Measurements from ENCODE around the gene FER1L5. TPM values are rescaled to one million over a fixed set of nuclear protein-coding genes. Genes with fewer than 3 reads are reported as not detected.
"Not testable (repeated sequence)": the region's sequence is repeated elsewhere in the genome, so short reads cannot be mapped to it uniquely, and the experiment has no call there.

FER1L5 gene
- total RNA-seq, 5 donors from 2014 or later (not counting 1 experiment from before 2014, with no cell fraction given) = not detected

DNA sequence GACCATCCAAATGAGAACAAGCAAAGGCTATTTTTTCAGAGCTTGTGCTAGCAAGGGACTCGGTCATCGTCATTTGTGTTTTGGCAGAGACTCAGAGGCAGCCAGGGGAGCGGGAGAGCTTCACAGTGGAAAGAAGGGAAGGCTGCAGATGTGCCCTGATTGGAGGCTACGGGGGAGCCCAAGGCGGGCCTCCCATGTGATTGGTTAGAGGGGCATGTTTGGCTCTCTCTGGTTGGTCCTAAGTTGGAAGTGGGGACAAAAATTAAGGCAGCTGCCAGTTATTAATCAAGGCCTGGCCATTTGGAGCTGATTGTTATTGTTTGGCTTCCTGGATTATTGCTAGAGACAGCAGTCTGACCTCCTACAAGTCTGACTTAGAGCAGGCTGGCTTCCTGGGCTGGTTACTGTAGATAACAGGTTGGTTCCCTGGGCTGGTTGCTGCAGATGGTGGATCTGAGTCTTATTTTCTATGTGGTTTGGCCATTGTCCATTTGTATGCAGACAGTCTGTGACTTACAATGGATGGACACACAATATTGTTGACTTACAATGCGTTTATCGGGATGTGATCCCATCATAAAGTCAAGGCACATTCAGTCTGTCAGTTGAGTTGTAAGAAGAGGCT, 5.9 kb downstream of the FER1L5 start:
- no peak overlapping the region for H3K27ac Mint-ChIP-seq

DNA sequence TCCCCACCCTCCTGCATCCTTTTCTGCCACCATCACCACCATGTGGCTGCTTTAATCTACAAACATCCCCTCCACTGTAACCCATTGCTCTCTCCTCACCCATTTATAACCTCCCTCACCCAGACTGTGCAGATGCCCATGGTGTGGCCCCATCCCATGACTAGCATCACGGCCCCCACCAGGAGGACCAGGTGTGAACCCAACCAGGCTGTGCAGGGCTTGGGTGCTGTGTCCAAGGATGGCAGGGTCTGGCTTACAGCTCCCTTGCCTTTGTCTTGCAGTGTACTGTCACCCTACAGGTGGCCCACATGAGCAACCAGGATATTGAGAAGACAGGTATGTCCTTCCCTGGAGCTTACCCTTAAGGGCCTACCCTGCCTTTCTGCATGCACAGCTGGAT, 6.8 kb downstream of the FER1L5 start:
- no peaks in the 10 kb centered on the region for H3K36me3 ChIP-seq (ENCODE audit: control insufficient read depth in 2 of 2, extremely low read depth in 1 of 2, insufficient read depth in 1 of 2, low read length in 1 of 2)
- no peak overlapping the region for H3K4me3 ChIP-seq (ENCODE audit: control insufficient read depth in 1 of 2, extremely low read depth in 1 of 2, low read length in 1 of 2)
- H3K27ac ChIP-seq (ENCODE audit: low read length) = no peak overlapping the region
- Mint-ChIP-seq H3K36me3 (no peaks in the 10 kb centered on the region), H3K4me3 (no peak overlapping the region), H3K27ac (no peak overlapping the region), H3K4me1 (no peaks in the 10 kb centered on the region), H3K27me3 (peaks cover 0 to 2% of the 10 kb centered on the region in 2 donors), H3K9me3 (peaks cover 0 to 9% (median 0%) of the 10 kb centered on the region in 3 donors)
- 100% methylated on average over 1 of the region's 1 CpG for WGBS (ENCODE audit: insufficient coverage)
- no peaks in the 10 kb centered on the region for H3K9me3 ChIP-seq
- ChIA-PET POLR2A (no interaction called here), CTCF (no interaction called here)
- no peaks in the 10 kb centered on the region for H3K4me1 ChIP-seq (ENCODE audit: control insufficient read depth in 1 of 2, extremely low read depth in 1 of 2, insufficient read depth in 2 of 2, low read length in 2 of 2)
- DNase-seq (no peak), ATAC-seq (replicated peaks in 1 of 4) (no peak)
- H3K27me3 ChIP-seq (replicated peaks in 1 of 2; ENCODE audit: control insufficient read depth in 2 of 2, extremely low read depth in 1 of 2, insufficient read depth in 2 of 2, low read length in 1 of 2) = peaks cover 0 to 14% of the 10 kb centered on the region in 2 experiments

More for the DNA sequence above, 5.9 kb downstream of the FER1L5 start:
- H3K4me3 ChIP-seq (ENCODE audit: control insufficient read depth in 1 of 2, extremely low read depth in 1 of 2, low read length in 1 of 2) = no peak overlapping the region
- H3K4me1 ChIP-seq (ENCODE audit: control insufficient read depth in 1 of 2, extremely low read depth in 1 of 2, insufficient read depth in 2 of 2, low read length in 2 of 2) = no peaks in the 10 kb centered on the region
- Mint-ChIP-seq H3K9me3 (peaks cover 0 to 9% (median 0%) of the 10 kb centered on the region in 3 donors), H3K4me1 (no peaks in the 10 kb centered on the region), H3K27me3 (peaks cover 0 to 2% of the 10 kb centered on the region in 2 donors), H3K4me3 (no peak overlapping the region), H3K36me3 (no peaks in the 10 kb centered on the region)
- no peak for DNase-seq
- ATAC-seq (replicated peaks in 1 of 4) = no peak
- H3K27me3 ChIP-seq (replicated peaks in 1 of 2; ENCODE audit: control insufficient read depth in 2 of 2, extremely low read depth in 1 of 2, insufficient read depth in 2 of 2, low read length in 1 of 2) = peaks cover 0 to 14% of the 10 kb centered on the region in 2 experiments
- WGBS (ENCODE audit: insufficient coverage) = 96% methylated on average over 6 of the region's 7 CpGs
- no peak overlapping the region for H3K27ac ChIP-seq (ENCODE audit: low read length)
- ChIA-PET POLR2A (no interaction called here), CTCF (no interaction called here)
- H3K9me3 ChIP-seq = no peaks in the 10 kb centered on the region
- H3K36me3 ChIP-seq (ENCODE audit: control insufficient read depth in 2 of 2, extremely low read depth in 1 of 2, insufficient read depth in 1 of 2, low read length in 1 of 2) = no peaks in the 10 kb centered on the region

DNA sequence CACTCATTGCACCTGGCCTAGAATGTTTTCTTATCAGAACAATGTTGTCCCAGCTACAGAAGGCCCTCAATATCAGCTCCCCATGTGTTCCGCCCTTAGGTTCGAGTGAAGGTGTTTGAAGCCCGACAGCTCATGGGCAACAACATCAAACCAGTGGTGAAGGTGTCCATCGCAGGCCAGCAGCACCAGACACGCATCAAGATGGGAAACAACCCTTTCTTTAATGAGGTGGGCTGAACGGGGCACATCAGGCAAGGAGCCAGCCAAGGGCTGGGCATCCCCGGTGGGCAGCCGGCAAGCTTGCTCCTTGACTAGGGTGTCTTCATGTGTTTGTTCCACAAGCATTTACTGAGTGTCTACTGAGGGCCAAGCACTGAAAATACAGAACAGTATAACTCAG, 9.2 kb downstream of the FER1L5 start:
- no peaks in the 10 kb centered on the region for H3K36me3 ChIP-seq (ENCODE audit: control insufficient read depth in 2 of 2, extremely low read depth in 1 of 2, insufficient read depth in 1 of 2, low read length in 1 of 2)
- WGBS (ENCODE audit: insufficient coverage) = 93% methylated on average over 7 of the region's 8 CpGs
- CTCF ChIA-PET = no interaction called here

DNA sequence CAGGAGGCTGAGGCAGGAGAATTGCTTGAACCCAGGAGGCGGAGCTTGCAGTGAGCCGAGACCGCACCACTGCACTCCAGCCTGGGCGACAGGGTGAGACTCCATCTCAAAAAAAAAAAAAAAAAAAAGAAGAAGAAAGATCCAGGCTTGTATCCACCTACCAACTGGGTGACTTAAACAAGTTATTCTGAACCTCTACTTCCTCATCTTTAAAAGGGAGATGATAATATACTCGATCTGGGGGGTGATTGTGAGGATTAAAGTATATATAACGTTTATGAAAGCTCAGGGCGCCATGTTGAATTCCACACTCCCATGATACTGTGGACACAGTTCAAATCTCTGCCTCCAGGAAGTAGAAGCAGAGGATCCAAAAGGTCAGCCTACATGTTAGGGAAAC, 12.2 kb downstream of the FER1L5 start:
- H3K4me1 Mint-ChIP-seq; H3K27me3 Mint-ChIP-seq; H3K4me1 ChIP-seq (ENCODE audit: control insufficient read depth in 1 of 2, extremely low read depth in 1 of 2, insufficient read depth in 2 of 2, low read length in 2 of 2); DNase-seq; H3K36me3 ChIP-seq (ENCODE audit: control insufficient read depth in 2 of 2, extremely low read depth in 1 of 2, insufficient read depth in 1 of 2, low read length in 1 of 2); POLR2A ChIA-PET; H3K4me3 ChIP-seq (ENCODE audit: control insufficient read depth in 1 of 2, extremely low read depth in 1 of 2, low read length in 1 of 2); H3K9me3 Mint-ChIP-seq; H3K4me3 Mint-ChIP-seq; H3K9me3 ChIP-seq; H3K27ac Mint-ChIP-seq; H3K36me3 Mint-ChIP-seq; ATAC-seq (replicated peaks in 1 of 4); H3K27ac ChIP-seq (ENCODE audit: low read length): not testable (repeated sequence)
- CTCF ChIA-PET = interaction anchor here in 1 of 2 donors (0.6 kb wide), 1 partner anchor 471 kb away, joined by 3 read pairs; no protein-coding TSS in a partner anchor
- peaks cover 0 to 11% of the 10 kb centered on the region in 2 experiments for H3K27me3 ChIP-seq (replicated peaks in 1 of 2; ENCODE audit: control insufficient read depth in 2 of 2, extremely low read depth in 1 of 2, insufficient read depth in 2 of 2, low read length in 1 of 2)
- no CpG with 5 or more reads among the region's 7 CpGs for WGBS (ENCODE audit: insufficient coverage)

More for the DNA sequence above, 9.2 kb downstream of the FER1L5 start:
- Histone ChIP-seq H3K9me3 (no peaks in the 10 kb centered on the region), H3K27ac (ENCODE audit: low read length) (no peak overlapping the region), H3K4me3 (ENCODE audit: control insufficient read depth in 1 of 2, extremely low read depth in 1 of 2, low read length in 1 of 2) (no peak overlapping the region), H3K27me3 (replicated peaks in 1 of 2; ENCODE audit: control insufficient read depth in 2 of 2, extremely low read depth in 1 of 2, insufficient read depth in 2 of 2, low read length in 1 of 2) (peaks cover 0 to 14% of the 10 kb centered on the region in 2 experiments), H3K4me1 (ENCODE audit: control insufficient read depth in 1 of 2, extremely low read depth in 1 of 2, insufficient read depth in 2 of 2, low read length in 2 of 2) (no peaks in the 10 kb centered on the region)
- POLR2A ChIA-PET = no interaction called here
- ATAC-seq (replicated peaks in 1 of 4) = no peak
- H3K27me3 Mint-ChIP-seq = peaks cover 0 to 2% of the 10 kb centered on the region in 2 donors
- no peaks in the 10 kb centered on the region for H3K36me3 Mint-ChIP-seq
- no peak overlapping the region for H3K27ac Mint-ChIP-seq
- no peaks in the 10 kb centered on the region for H3K4me1 Mint-ChIP-seq
- no peak overlapping the region for H3K4me3 Mint-ChIP-seq
- H3K9me3 Mint-ChIP-seq = peaks cover 0 to 9% (median 0%) of the 10 kb centered on the region in 3 donors
- DNase-seq = no peak

DNA sequence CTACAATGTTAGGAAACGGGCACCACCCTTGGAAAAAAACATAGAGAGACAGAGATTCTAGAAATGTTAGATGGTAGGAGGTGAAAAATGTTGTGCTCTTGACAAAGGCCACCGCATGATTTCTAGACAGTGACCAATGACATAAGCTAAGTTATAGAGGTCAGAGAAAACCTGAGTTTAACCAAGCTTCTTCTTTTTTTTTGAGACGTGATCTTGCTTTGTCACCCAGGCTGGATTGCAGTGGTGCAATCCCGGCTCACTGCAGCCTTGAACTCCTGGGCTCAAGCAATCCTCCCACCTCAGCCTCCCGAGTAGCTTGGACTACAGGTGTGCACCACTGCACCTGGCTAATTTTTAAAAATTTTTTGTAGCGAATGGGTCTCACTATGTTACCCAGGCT, 13.0 kb downstream of the FER1L5 start:
- Histone ChIP-seq H3K9me3 (no peaks in the 10 kb centered on the region), H3K36me3 (ENCODE audit: control insufficient read depth in 2 of 2, extremely low read depth in 1 of 2, insufficient read depth in 1 of 2, low read length in 1 of 2) (no peaks in the 10 kb centered on the region), H3K4me1 (ENCODE audit: control insufficient read depth in 1 of 2, extremely low read depth in 1 of 2, insufficient read depth in 2 of 2, low read length in 2 of 2) (no peaks in the 10 kb centered on the region), H3K4me3 (ENCODE audit: control insufficient read depth in 1 of 2, extremely low read depth in 1 of 2, low read length in 1 of 2) (no peak overlapping the region), H3K27me3 (replicated peaks in 1 of 2; ENCODE audit: control insufficient read depth in 2 of 2, extremely low read depth in 1 of 2, insufficient read depth in 2 of 2, low read length in 1 of 2) (peaks cover 0 to 7% of the 10 kb centered on the region in 2 experiments), H3K27ac (ENCODE audit: low read length) (no peak overlapping the region)
- Mint-ChIP-seq H3K27me3 (peaks cover 0 to 2% of the 10 kb centered on the region in 2 donors), H3K9me3 (no peaks in the 10 kb centered on the region), H3K27ac (no peak overlapping the region), H3K4me3 (no peak overlapping the region), H3K4me1 (no peaks in the 10 kb centered on the region), H3K36me3 (no peaks in the 10 kb centered on the region)
- 83% methylated on average over 6 of the region's 6 CpGs for WGBS (ENCODE audit: insufficient coverage)
- ATAC-seq (replicated peaks in 1 of 4) (no peak), DNase-seq (no peak)
- CTCF ChIA-PET = interaction anchor here in 1 of 2 donors (0.6 kb wide), 1 partner anchor 470 kb away, joined by 3 read pairs; no protein-coding TSS in a partner anchor
- POLR2A ChIA-PET = interaction anchor here in 1 of 2 donors (0.6 kb wide), 1 partner anchor 15 kb away, joined by 4 read pairs; no protein-coding TSS in a partner anchor

DNA sequence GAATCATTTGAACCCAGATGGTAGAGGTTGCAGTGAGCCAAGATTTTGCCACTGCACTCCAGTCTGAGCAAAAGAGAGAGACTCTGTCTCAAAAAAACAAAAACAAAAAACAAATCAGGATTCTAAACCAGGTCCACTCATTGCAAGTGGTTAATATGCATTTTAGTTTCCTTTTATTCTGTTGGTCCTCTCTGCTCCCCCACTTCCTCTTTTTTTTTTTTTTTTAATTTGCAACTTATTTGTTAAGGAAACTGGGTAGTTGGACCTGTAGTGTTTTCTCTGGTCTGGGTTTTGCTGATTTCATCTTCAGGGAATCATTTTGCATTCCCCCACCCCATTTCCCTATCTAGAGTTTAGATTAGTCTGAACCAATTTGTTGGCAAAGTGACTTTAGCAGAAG, 14.0 kb downstream of the FER1L5 start:
- Histone ChIP-seq H3K27ac (ENCODE audit: low read length) (no peak overlapping the region), H3K27me3 (replicated peaks in 1 of 2; ENCODE audit: control insufficient read depth in 2 of 2, extremely low read depth in 1 of 2, insufficient read depth in 2 of 2, low read length in 1 of 2) (peaks cover 0 to 6% of the 10 kb centered on the region in 2 experiments), H3K4me1 (ENCODE audit: control insufficient read depth in 1 of 2, extremely low read depth in 1 of 2, insufficient read depth in 2 of 2, low read length in 2 of 2) (no peaks in the 10 kb centered on the region), H3K36me3 (ENCODE audit: control insufficient read depth in 2 of 2, extremely low read depth in 1 of 2, insufficient read depth in 1 of 2, low read length in 1 of 2) (no peaks in the 10 kb centered on the region), H3K4me3 (ENCODE audit: control insufficient read depth in 1 of 2, extremely low read depth in 1 of 2, low read length in 1 of 2) (no peak overlapping the region), H3K9me3 (no peaks in the 10 kb centered on the region)
- no peaks in the 10 kb centered on the region for H3K9me3 Mint-ChIP-seq
- no peak for ATAC-seq (replicated peaks in 1 of 4)
- no peaks in the 10 kb centered on the region for H3K27me3 Mint-ChIP-seq
- no peak for DNase-seq
- POLR2A ChIA-PET = no interaction called here
- no peaks in the 10 kb centered on the region for H3K4me1 Mint-ChIP-seq
- no peaks in the 10 kb centered on the region for H3K36me3 Mint-ChIP-seq
- H3K4me3 Mint-ChIP-seq = no peak overlapping the region
- H3K27ac Mint-ChIP-seq = no peak overlapping the region
- CTCF ChIA-PET = no interaction called here
